ENCODE results near the gene COL19A1.

- TF ChIP-seq CTCF (IDR thresholded peaks at IDR 0.05), result no peak
- no peak for TF ChIP-seq ELF1 (IDR thresholded peaks at IDR 0.05)
- no peak for TF ChIP-seq POLR2AphosphoS5 (IDR thresholded peaks at IDR 0.05; ENCODE audit: low read depth, low read length)
- no peak for TF ChIP-seq MXI1 (IDR thresholded peaks at IDR 0.05; ENCODE audit: low read depth, low read length)
Observed at GRCh38 chr6:69880601-69881000, 14.2 kb downstream of the COL19A1 start.

Data from SK-N-SH (cell line).